HepG2 (cell line): Measurements from ENCODE around the gene DDHD1. TPM values are rescaled to one million over a fixed set of nuclear protein-coding genes. Genes with fewer than 3 reads are reported as not detected.

Source experiments
- ATAD3A ChIP-seq: sonication (generic); formaldehyde crosslinking; IDR thresholded peaks from 2 replicates; pipeline ENCODE4 v1.4.0; 2020; ENCODE audit warnings: missing genetic modification reagents
- MEF2D ChIP-seq: sonication (generic); formaldehyde crosslinking; IDR thresholded peaks from 2 replicates; pipeline ENCODE4 v1.5.1; 2020; ENCODE audit warnings: mild to moderate bottlenecking, missing genetic modification reagents
- POLR2A ChIP-seq, 2 experiments: IDR thresholded peaks; 2 replicates each; pipeline ENCODE4 v1.6.1; 2011; ENCODE audit warnings: low read depth in 2 of 2, low read length in 2 of 2, mild to moderate bottlenecking in 1 of 2, moderate library complexity in 1 of 2; ENCODE audit not compliant: insufficient read depth in 1 of 2
- SALL1 ChIP-seq: sonication (generic); formaldehyde crosslinking; IDR thresholded peaks from 2 replicates; pipeline ENCODE4 v1.8.0; 2022; ENCODE audit warnings: mild to moderate bottlenecking, missing genetic modification reagents
- SP4 ChIP-seq: sonication (generic); formaldehyde crosslinking; IDR thresholded peaks from 2 replicates; pipeline ENCODE4 v1.8.1; 2023; ENCODE audit warnings: mild to moderate bottlenecking, missing genetic modification reagents
- YY1 ChIP-seq: IDR thresholded peaks from 2 replicates; pipeline ENCODE4 v1.6.1; 2011; ENCODE audit warnings: low read length, low read depth, moderate library complexity, mild to moderate bottlenecking; ENCODE audit not compliant: insufficient read depth, insufficient replicate concordance
- ZFY ChIP-seq: sonication (generic); formaldehyde crosslinking; IDR thresholded peaks from 2 replicates; pipeline ENCODE4 v1.4.0; 2020; ENCODE audit warnings: missing genetic modification reagents
- ZNF234 ChIP-seq: sonication (generic); formaldehyde crosslinking; conservative IDR thresholded peaks from 2 replicates; pipeline ENCODE4 v1.5.1; 2020; ENCODE audit warnings: mild to moderate bottlenecking, missing genetic modification reagents
- ZNF24 ChIP-seq: fragments of 450-650 bp; IDR thresholded peaks from 2 replicates; pipeline ENCODE4 v1.6.1; 2017; ENCODE audit warnings: antibody characterized with exemption, mild to moderate bottlenecking
- ZNF263 ChIP-seq: sonication (generic); formaldehyde crosslinking; IDR thresholded peaks from 2 replicates; pipeline ENCODE4 v1.4.0; 2020; ENCODE audit warnings: missing genetic modification reagents
- ZNF292 ChIP-seq: sonication (generic); formaldehyde crosslinking; IDR thresholded peaks from 2 replicates; pipeline ENCODE4 v1.8.1; 2022; ENCODE audit warnings: mild to moderate bottlenecking, low read depth, missing genetic modification reagents, borderline replicate concordance
- ZNF343 ChIP-seq: sonication (generic); formaldehyde crosslinking; IDR thresholded peaks from 2 replicates; pipeline ENCODE4 v1.4.0; 2020; ENCODE audit warnings: mild to moderate bottlenecking, missing genetic modification reagents
- ZNF543 ChIP-seq: sonication (generic); formaldehyde crosslinking; IDR thresholded peaks from 2 replicates; pipeline ENCODE4 v1.4.0; 2020; ENCODE audit warnings: mild to moderate bottlenecking, missing genetic modification reagents
- ZNF749 ChIP-seq: sonication (generic); formaldehyde crosslinking; IDR thresholded peaks from 2 replicates; pipeline ENCODE4 v1.8.0; 2022; ENCODE audit warnings: mild to moderate bottlenecking, missing genetic modification reagents, moderate library complexity, borderline replicate concordance
- ZNF766 ChIP-seq: sonication (generic); formaldehyde crosslinking; IDR thresholded peaks from 2 replicates; pipeline ENCODE4 v1.5.0; 2020; ENCODE audit warnings: missing genetic modification reagents, borderline replicate concordance
- ZNF816 ChIP-seq: sonication (generic); formaldehyde crosslinking; IDR thresholded peaks from 2 replicates; pipeline ENCODE4 v1.8.0; 2022; ENCODE audit warnings: missing genetic modification reagents, mild to moderate bottlenecking, borderline replicate concordance
- ZNF850 ChIP-seq: sonication (generic); formaldehyde crosslinking; conservative IDR thresholded peaks from 2 replicates; pipeline ENCODE4 v1.9.0; 2021; ENCODE audit warnings: mild to moderate bottlenecking, missing genetic modification reagents
- ZNF891 ChIP-seq: sonication (generic); formaldehyde crosslinking; IDR thresholded peaks from 2 replicates; pipeline ENCODE4 v1.5.0; 2020; ENCODE audit warnings: mild to moderate bottlenecking, missing genetic modification reagents
- polyA plus RNA-seq, 8 experiments: library from polyadenylated mRNA; depleted of rRNA in 3 of 8; stranded (reverse) in 7 of 8; unstranded in 1 of 8; fragments of >200 nt; fragmentation: Illumina TruSeq in 4 of 8; extraction: Trizol in 4 of 8; gene quantifications; 2 replicates each; pipeline versions ENCODE4 v1.2.1 to v1.2.3, GENCODE V29; 2011 to 2016; ENCODE audit warnings: low read depth in 4 of 8, missing spikeins in 1 of 8, mixed read lengths in 1 of 8; ENCODE audit not compliant: insufficient read depth in 1 of 8
- total RNA-seq, 5 experiments: library from RNA; depleted of rRNA; stranded (reverse); fragments of >200 nt; fragmentation: Illumina TruSeq; extraction: Trizol; gene quantifications; 2 replicates each; pipeline ENCODE4 v1.2.3, GENCODE V29; 2016; ENCODE audit warnings: low read depth in 1 of 5
- TF ChIP-seq, protein P1 (sequence below): sonication (generic); formaldehyde crosslinking; IDR thresholded peaks from 2 replicates; pipeline ENCODE4 v1.4.0; 2020; ENCODE audit warnings: missing genetic modification reagents
- TF ChIP-seq, protein P2 (sequence below): sonication (generic); formaldehyde crosslinking; IDR thresholded peaks from 2 replicates; pipeline ENCODE4 v1.8.0; 2022; ENCODE audit warnings: missing genetic modification reagents, mild to moderate bottlenecking, inconsistent platforms, borderline replicate concordance
- TF ChIP-seq, protein P3 (sequence below): sonication (generic); formaldehyde crosslinking; IDR thresholded peaks from 2 replicates; pipeline ENCODE4 v1.8.0; 2022; ENCODE audit warnings: missing genetic modification reagents, mild to moderate bottlenecking, borderline replicate concordance
- TF ChIP-seq, protein P4 (sequence below): sonication (generic); formaldehyde crosslinking; IDR thresholded peaks from 2 replicates; pipeline ENCODE4 v1.4.0; 2020; ENCODE audit warnings: missing genetic modification reagents
- TF ChIP-seq, protein P5 (sequence below): sonication (generic); formaldehyde crosslinking; IDR thresholded peaks from 2 replicates; pipeline ENCODE4 v1.9.0; 2022; ENCODE audit warnings: missing genetic modification reagents, mild to moderate bottlenecking, borderline replicate concordance

DDHD1 gene
- total and polyA plus RNA-seq, 2 of the 13 experiments (the other 11 are each of a cell fraction or from before 2014, with no cell fraction given), result 4.6 to 8.3 TPM

DNA sequence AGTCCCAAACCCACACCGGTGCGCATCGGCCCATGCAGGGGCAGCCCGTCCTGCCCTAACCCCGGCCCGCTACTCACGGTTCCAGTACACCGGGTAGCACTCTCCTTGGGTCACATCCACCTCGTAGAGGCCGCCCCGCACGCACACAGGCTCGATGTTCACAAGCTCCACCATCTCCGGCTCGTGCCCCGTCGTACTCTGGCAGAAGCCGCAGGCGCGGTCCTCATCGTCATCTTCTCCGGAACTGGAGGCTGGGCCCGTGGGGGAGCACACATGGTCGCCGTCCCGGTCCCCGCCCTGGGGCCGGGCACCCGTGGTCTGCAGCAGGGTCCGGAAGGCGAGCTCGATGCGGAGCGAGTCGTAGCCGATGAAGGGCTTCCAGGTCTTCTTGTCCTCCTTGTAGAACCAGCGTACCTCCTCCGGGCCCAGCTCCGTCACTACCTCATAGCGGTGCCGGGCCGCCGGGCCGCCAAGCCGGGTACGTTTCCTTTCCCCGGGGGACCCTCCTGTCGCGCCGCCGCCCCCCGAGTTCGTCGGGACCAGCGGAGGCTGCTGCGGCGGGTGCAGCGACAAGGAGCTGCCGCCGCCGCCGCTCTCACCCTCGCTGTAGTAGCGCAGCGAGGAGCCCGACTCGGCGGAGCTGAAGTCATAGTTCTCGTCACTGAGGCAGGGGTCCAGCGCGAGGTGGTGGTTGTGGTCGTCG is 788 bp downstream of the DDHD1 start (continued):
- peak; percentile 18; the same call in 1 of the 2 replicates for TF ChIP-seq ZNF891 (CRISPR knock-in tag)
- no peak for TF ChIP-seq SALL1 (CRISPR knock-in tag)
- peak; percentile 73; the same call in 1 of the 2 replicates for TF ChIP-seq ZNF292 (CRISPR knock-in tag)
- no peak for TF ChIP-seq ZNF24
- 0 out of 2 replicates have a peak, but pooled peaks have one; percentile 43 for TF ChIP-seq ZNF234
- TF ChIP-seq MEF2D (CRISPR knock-in tag), result 0 out of 2 replicates have a peak, but pooled peaks have one; percentile 50
- TF ChIP-seq, protein P1, sequence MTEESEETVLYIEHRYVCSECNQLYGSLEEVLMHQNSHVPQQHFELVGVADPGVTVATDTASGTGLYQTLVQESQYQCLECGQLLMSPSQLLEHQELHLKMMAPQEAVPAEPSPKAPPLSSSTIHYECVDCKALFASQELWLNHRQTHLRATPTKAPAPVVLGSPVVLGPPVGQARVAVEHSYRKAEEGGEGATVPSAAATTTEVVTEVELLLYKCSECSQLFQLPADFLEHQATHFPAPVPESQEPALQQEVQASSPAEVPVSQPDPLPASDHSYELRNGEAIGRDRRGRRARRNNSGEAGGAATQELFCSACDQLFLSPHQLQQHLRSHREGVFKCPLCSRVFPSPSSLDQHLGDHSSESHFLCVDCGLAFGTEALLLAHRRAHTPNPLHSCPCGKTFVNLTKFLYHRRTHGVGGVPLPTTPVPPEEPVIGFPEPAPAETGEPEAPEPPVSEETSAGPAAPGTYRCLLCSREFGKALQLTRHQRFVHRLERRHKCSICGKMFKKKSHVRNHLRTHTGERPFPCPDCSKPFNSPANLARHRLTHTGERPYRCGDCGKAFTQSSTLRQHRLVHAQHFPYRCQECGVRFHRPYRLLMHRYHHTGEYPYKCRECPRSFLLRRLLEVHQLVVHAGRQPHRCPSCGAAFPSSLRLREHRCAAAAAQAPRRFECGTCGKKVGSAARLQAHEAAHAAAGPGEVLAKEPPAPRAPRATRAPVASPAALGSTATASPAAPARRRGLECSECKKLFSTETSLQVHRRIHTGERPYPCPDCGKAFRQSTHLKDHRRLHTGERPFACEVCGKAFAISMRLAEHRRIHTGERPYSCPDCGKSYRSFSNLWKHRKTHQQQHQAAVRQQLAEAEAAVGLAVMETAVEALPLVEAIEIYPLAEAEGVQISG (CRISPR knock-in tag), result peak; percentile 8; the same call in 1 of the 2 replicates
- TF ChIP-seq ZNF749 (CRISPR knock-in tag), result no peak
- TF ChIP-seq, protein P2, sequence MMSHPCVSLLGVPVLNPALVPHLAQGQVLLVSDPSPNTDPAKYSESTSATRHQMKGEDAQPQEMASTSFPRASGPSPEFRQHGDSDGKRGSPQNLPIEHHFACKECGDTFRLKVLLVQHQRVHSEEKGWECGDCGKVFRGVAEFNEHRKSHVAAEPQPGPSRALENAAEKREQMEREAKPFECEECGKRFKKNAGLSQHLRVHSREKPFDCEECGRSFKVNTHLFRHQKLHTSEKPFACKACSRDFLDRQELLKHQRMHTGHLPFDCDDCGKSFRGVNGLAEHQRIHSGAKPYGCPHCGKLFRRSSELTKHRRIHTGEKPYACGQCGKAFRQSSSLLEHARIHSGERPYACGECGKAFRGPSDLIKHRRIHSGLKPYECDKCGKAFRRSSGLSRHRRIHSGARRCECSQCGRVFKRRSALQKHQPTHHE (CRISPR knock-in tag), result 0 out of 2 replicates have a peak, but pooled peaks have one; percentile 14
- TF ChIP-seq ZNF816 (CRISPR knock-in tag), result no peak
- TF ChIP-seq, protein P3, sequence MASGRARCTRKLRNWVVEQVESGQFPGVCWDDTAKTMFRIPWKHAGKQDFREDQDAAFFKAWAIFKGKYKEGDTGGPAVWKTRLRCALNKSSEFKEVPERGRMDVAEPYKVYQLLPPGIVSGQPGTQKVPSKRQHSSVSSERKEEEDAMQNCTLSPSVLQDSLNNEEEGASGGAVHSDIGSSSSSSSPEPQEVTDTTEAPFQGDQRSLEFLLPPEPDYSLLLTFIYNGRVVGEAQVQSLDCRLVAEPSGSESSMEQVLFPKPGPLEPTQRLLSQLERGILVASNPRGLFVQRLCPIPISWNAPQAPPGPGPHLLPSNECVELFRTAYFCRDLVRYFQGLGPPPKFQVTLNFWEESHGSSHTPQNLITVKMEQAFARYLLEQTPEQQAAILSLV (CRISPR knock-in tag), result 0 out of 2 replicates have a peak, but pooled peaks have one; percentile 48
- no peak for TF ChIP-seq ZNF850 (CRISPR knock-in tag)
- peak; percentile 41; the same call in 1 of the 2 replicates for TF ChIP-seq ZFY
- TF ChIP-seq POLR2A (IDR thresholded peaks at IDR 0.05; ENCODE audit: insufficient read depth in 1 of 2, low read depth in 2 of 2, low read length in 2 of 2), result no peak
- 0 out of 2 replicates have a peak, but pooled peaks have one; percentile 26 for TF ChIP-seq ZNF543
- no peak for TF ChIP-seq ZNF343
- TF ChIP-seq ZNF263 (CRISPR knock-in tag), result no peak
- no peak for TF ChIP-seq ZNF766 (CRISPR knock-in tag)
- TF ChIP-seq ATAD3A, result no peak
- no peak for TF ChIP-seq SP4
- TF ChIP-seq, protein P4, sequence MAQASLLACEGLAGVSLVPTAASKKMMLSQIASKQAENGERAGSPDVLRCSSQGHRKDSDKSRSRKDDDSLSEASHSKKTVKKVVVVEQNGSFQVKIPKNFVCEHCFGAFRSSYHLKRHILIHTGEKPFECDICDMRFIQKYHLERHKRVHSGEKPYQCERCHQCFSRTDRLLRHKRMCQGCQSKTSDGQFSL (CRISPR knock-in tag), result peak; percentile 13; the same call in 1 of the 2 replicates
- TF ChIP-seq, protein P5, sequence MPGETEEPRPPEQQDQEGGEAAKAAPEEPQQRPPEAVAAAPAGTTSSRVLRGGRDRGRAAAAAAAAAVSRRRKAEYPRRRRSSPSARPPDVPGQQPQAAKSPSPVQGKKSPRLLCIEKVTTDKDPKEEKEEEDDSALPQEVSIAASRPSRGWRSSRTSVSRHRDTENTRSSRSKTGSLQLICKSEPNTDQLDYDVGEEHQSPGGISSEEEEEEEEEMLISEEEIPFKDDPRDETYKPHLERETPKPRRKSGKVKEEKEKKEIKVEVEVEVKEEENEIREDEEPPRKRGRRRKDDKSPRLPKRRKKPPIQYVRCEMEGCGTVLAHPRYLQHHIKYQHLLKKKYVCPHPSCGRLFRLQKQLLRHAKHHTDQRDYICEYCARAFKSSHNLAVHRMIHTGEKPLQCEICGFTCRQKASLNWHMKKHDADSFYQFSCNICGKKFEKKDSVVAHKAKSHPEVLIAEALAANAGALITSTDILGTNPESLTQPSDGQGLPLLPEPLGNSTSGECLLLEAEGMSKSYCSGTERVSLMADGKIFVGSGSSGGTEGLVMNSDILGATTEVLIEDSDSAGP (CRISPR knock-in tag), result peak; percentile 72; the same call in 1 of the 2 replicates
- no peak for TF ChIP-seq YY1
